ENCODE results near the gene ARHGAP24. TPM values are rescaled to one million over a fixed set of nuclear protein-coding genes. Genes with fewer than 3 reads are reported as not detected.

Gene ARHGAP24
- total and polyA plus RNA-seq, 2 experiments from 2014 or later, result 0.21 to 0.36 TPM

DNA sequence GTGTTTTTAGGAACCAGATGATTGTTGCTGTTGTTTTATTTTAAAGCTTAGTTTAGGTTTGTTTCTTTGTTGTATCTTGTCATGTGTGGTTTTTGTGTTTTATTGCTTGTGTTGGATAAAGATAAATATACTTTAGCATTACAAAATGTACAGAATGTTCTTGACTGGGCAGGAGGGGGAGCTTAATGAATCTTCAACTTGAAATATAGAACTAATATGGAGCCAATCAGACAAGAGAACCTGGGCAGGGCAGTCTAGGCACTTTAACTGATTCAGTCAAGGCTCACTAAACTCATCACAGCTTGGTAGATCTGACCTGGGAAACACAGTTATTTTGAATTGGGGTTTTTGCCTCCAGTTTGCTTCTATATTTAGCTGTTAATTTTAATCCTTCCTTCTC lies 304.2 kb downstream of the ARHGAP24 start (continued):
- TF ChIP-seq, protein P1, sequence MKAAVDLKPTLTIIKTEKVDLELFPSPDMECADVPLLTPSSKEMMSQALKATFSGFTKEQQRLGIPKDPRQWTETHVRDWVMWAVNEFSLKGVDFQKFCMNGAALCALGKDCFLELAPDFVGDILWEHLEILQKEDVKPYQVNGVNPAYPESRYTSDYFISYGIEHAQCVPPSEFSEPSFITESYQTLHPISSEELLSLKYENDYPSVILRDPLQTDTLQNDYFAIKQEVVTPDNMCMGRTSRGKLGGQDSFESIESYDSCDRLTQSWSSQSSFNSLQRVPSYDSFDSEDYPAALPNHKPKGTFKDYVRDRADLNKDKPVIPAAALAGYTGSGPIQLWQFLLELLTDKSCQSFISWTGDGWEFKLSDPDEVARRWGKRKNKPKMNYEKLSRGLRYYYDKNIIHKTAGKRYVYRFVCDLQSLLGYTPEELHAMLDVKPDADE (IDR thresholded peaks at IDR 0.05), result no peak
- no peak for TF ChIP-seq ZNF331 (CRISPR knock-in tag; IDR thresholded peaks at IDR 0.05; ENCODE audit: low read depth)
- no peak for TF ChIP-seq CREB1 (CRISPR knock-in tag; IDR thresholded peaks at IDR 0.05; ENCODE audit: low read depth)
- no peak for TF ChIP-seq STAT1 (IDR thresholded peaks at IDR 0.05; ENCODE audit: unreplicated experiment)
- TF ChIP-seq ZNF114 (CRISPR knock-in tag; IDR thresholded peaks at IDR 0.05), result no peak
- no peak for TF ChIP-seq JUNB (IDR thresholded peaks at IDR 0.05; ENCODE audit: unreplicated experiment)
- TF ChIP-seq, protein P2, sequence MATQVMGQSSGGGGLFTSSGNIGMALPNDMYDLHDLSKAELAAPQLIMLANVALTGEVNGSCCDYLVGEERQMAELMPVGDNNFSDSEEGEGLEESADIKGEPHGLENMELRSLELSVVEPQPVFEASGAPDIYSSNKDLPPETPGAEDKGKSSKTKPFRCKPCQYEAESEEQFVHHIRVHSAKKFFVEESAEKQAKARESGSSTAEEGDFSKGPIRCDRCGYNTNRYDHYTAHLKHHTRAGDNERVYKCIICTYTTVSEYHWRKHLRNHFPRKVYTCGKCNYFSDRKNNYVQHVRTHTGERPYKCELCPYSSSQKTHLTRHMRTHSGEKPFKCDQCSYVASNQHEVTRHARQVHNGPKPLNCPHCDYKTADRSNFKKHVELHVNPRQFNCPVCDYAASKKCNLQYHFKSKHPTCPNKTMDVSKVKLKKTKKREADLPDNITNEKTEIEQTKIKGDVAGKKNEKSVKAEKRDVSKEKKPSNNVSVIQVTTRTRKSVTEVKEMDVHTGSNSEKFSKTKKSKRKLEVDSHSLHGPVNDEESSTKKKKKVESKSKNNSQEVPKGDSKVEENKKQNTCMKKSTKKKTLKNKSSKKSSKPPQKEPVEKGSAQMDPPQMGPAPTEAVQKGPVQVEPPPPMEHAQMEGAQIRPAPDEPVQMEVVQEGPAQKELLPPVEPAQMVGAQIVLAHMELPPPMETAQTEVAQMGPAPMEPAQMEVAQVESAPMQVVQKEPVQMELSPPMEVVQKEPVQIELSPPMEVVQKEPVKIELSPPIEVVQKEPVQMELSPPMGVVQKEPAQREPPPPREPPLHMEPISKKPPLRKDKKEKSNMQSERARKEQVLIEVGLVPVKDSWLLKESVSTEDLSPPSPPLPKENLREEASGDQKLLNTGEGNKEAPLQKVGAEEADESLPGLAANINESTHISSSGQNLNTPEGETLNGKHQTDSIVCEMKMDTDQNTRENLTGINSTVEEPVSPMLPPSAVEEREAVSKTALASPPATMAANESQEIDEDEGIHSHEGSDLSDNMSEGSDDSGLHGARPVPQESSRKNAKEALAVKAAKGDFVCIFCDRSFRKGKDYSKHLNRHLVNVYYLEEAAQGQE (IDR thresholded peaks at IDR 0.05; ENCODE audit: unreplicated experiment), result no peak
- no peak for TF ChIP-seq CTCF (conservative IDR thresholded peaks at IDR 0.05; ENCODE audit: low read depth in 2 of 2)
- TF ChIP-seq EZH2phosphoT487 (IDR thresholded peaks at IDR 0.05; ENCODE audit: unreplicated experiment), result no peak

DNA sequence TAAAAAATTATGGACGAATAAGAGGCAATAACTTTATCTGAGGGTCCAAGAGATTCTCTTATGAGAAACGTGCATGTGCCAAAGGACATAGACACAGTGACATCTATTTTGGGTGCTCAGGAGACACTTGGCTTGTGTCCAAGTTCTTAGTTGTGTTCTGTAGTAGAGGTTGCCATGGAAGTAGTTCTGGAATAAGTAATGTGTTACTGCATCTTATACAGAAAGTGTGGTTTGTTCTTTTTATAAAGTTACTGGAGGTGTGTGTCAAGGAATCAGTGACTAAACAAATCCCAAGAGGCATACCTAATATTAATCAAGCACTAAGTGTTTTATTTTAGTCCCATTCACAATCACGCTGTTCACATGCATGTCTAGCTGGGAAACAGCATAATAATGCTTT lies 305.7 kb downstream of the ARHGAP24 start:
- Mint-ChIP-seq H3K36me3 (ENCODE audit: low read depth) (no peaks in the 10 kb centered on the region), H3K27me3 (ENCODE audit: insufficient read depth, low read depth, poor library complexity) (no peaks in the 10 kb centered on the region), H3K4me1 (peaks cover 13% of the 10 kb centered on the region), H3K4me3 (no peak overlapping the region), H3K27ac (no peak overlapping the region), H3K9me3 (no peaks in the 10 kb centered on the region)
- Histone ChIP-seq H2AFZ (no peak overlapping the region), H3K4me2 (no peak overlapping the region), H3K36me3 (ENCODE audit: insufficient read depth) (no peaks in the 10 kb centered on the region), H3K4me3 (no peak overlapping the region), H3K27ac (ENCODE audit: low read depth) (no peak overlapping the region), H3K27me3 (ENCODE audit: insufficient read depth) (no peaks in the 10 kb centered on the region), H3K79me2 (replicated peaks; ENCODE audit: insufficient read depth) (no peaks in the 10 kb centered on the region), H3F3A (replicated peaks; ENCODE audit: low read depth) (no peaks in the 10 kb centered on the region), H3K9me2 (ENCODE audit: insufficient read depth) (no peaks in the 10 kb centered on the region; the same call in 1 of the 2 replicates), H3K4me1 (ENCODE audit: insufficient read depth) (peaks cover 5% of the 10 kb centered on the region; the same call in 1 of the 2 replicates), H4K20me1 (replicated peaks; ENCODE audit: insufficient read depth) (no peaks in the 10 kb centered on the region)
- DNase-seq (ENCODE audit: low spot score) (no peak), ATAC-seq (no peak)
- TF ChIP-seq ZNF331 (CRISPR knock-in tag; IDR thresholded peaks at IDR 0.05; ENCODE audit: low read depth) (no peak), CTCF (conservative IDR thresholded peaks at IDR 0.05; ENCODE audit: low read depth in 2 of 2) (no peak), NANOG (IDR thresholded peaks at IDR 0.05; ENCODE audit: borderline replicate concordance) (no peak), EZH2phosphoT487 (IDR thresholded peaks at IDR 0.05; ENCODE audit: unreplicated experiment) (no peak), EZH2 (IDR thresholded peaks at IDR 0.05; ENCODE audit: low read depth, unreplicated experiment) (no peak), POLR2AphosphoS5 (IDR thresholded peaks at IDR 0.05; ENCODE audit: low read depth) (no peak), CREB1 (CRISPR knock-in tag; IDR thresholded peaks at IDR 0.05; ENCODE audit: low read depth) (no peak), ZNF114 (CRISPR knock-in tag; IDR thresholded peaks at IDR 0.05) (no peak), JUNB (IDR thresholded peaks at IDR 0.05; ENCODE audit: unreplicated experiment) (no peak)
- TF ChIP-seq, protein P2 (IDR thresholded peaks at IDR 0.05; ENCODE audit: unreplicated experiment), result no peak
- TF ChIP-seq, protein P1 (IDR thresholded peaks at IDR 0.05), result no peak
